GM23338 (cell line): ENCODE measurements around the gene TM7SF2. TPM values are rescaled to one million over a fixed set of nuclear protein-coding genes. Genes with fewer than 3 reads are reported as not detected.

Experiments
- ATAC-seq: fragments of 200-7000 bp; cut with Tn5 transposase; 3 replicates; pipeline ENCODE4 v1.9.1; 2020
- DNase-seq: peaks from one replicate; pipeline ENCODE4 v3.0.0-alpha.2; 2015; ENCODE audit warnings: low spot score
- H2AFZ ChIP-seq: fragments of 200-600 bp; sonication (generic); 2 replicates; pipeline ENCODE4 v1.8.0; 2016; ENCODE audit warnings: antibody characterized with exemption, mild to moderate bottlenecking, moderate library complexity
- H3F3A ChIP-seq: fragments of 200-600 bp; sonication (generic); replicated peaks from 2 replicates; pipeline ENCODE4 v1.8.0; 2017; ENCODE audit warnings: antibody characterized with exemption, mixed run types, low read depth
- H3K27ac ChIP-seq: fragments of 200-600 bp; sonication (generic); 2 replicates; pipeline ENCODE4 v1.6.1; 2016; ENCODE audit warnings: low read depth
- H3K27me3 ChIP-seq: fragments of 200-600 bp; sonication (generic); 2 replicates; pipeline ENCODE4 v1.8.0; 2016; ENCODE audit warnings: mild to moderate bottlenecking, mixed run types, moderate library complexity; ENCODE audit not compliant: insufficient read depth
- H3K36me3 ChIP-seq: fragments of 200-600 bp; sonication (generic); 2 replicates; pipeline ENCODE4 v1.8.0; 2016; ENCODE audit warnings: mild to moderate bottlenecking; ENCODE audit not compliant: insufficient read depth
- H3K4me1 ChIP-seq: fragments of 200-600 bp; sonication (generic); 2 replicates; pipeline ENCODE4 v1.8.0; 2016; ENCODE audit warnings: mild to moderate bottlenecking, moderate library complexity; ENCODE audit not compliant: insufficient read depth
- H3K4me2 ChIP-seq: fragments of 200-600 bp; sonication (generic); 2 replicates; pipeline ENCODE4 v1.7.1; 2017; ENCODE audit warnings: mixed run types
- H3K4me3 ChIP-seq: fragments of 200-600 bp; sonication (generic); 2 replicates; pipeline ENCODE4 v1.6.1; 2016; ENCODE audit warnings: mixed run types
- H3K79me2 ChIP-seq: fragments of 200-600 bp; sonication (generic); replicated peaks from 2 replicates; pipeline ENCODE4 v1.8.0; 2017; ENCODE audit warnings: mild to moderate bottlenecking; ENCODE audit not compliant: insufficient read depth
- H3K9me2 ChIP-seq: fragments of 200-600 bp; sonication (generic); 2 replicates; pipeline ENCODE4 v1.8.0; 2017; ENCODE audit not compliant: insufficient read depth
- H4K20me1 ChIP-seq: fragments of 200-600 bp; sonication (generic); replicated peaks from 2 replicates; pipeline ENCODE4 v1.8.0; 2017; ENCODE audit warnings: mild to moderate bottlenecking; ENCODE audit not compliant: insufficient read depth
- H3K27ac Mint-ChIP-seq: 2 replicates; pipeline ENCODE4 v1.8.0; 2020; ENCODE audit warnings: inconsistent platforms, mild to moderate bottlenecking, moderate library complexity, mixed read lengths
- H3K27me3 Mint-ChIP-seq: 3 replicates; pipeline ENCODE4 v1.8.0; 2022; ENCODE audit warnings: low read depth, mild to moderate bottlenecking, moderate library complexity, mixed read lengths, inconsistent platforms; ENCODE audit not compliant: insufficient read depth, poor library complexity
- H3K36me3 Mint-ChIP-seq: 3 replicates; pipeline ENCODE4 v1.8.0; 2021; ENCODE audit warnings: low read depth, mild to moderate bottlenecking, inconsistent platforms, moderate library complexity, mixed read lengths
- H3K4me1 Mint-ChIP-seq: 3 replicates; pipeline ENCODE4 v1.8.0; 2020; ENCODE audit warnings: mild to moderate bottlenecking, inconsistent platforms, mixed read lengths
- H3K4me3 Mint-ChIP-seq: 3 replicates; pipeline ENCODE4 v1.8.0; 2021; ENCODE audit warnings: moderate library complexity, mild to moderate bottlenecking, inconsistent platforms, mixed read lengths
- H3K9me3 Mint-ChIP-seq: 3 replicates; pipeline ENCODE4 v1.8.0; 2020; ENCODE audit warnings: moderate library complexity, mild to moderate bottlenecking, inconsistent platforms, mixed read lengths
- CREB1 ChIP-seq: fragments of 250-450 bp; sonication (Bioruptor Pico); IDR thresholded peaks from 2 replicates; pipeline ENCODE4 v1.5.0; 2020; ENCODE audit warnings: low read depth, mild to moderate bottlenecking, moderate library complexity
- CTCF ChIP-seq, 2 experiments: fragments of 200-600 bp in 1 of 2; sonication (generic) in 1 of 2; conservative IDR thresholded peaks; 2 replicates each; pipeline versions ENCODE4 v1.5.1 to v1.6.1; 2016 to 2017; ENCODE audit warnings: antibody characterized with exemption in 2 of 2, low read depth in 2 of 2, mild to moderate bottlenecking in 2 of 2, moderate library complexity in 1 of 2
- ETS1 ChIP-seq: IDR thresholded peaks from 2 replicates; pipeline ENCODE4 v1.6.1; 2016; ENCODE audit warnings: antibody characterized with exemption
- EZH2 ChIP-seq: fragments of 200-600 bp; sonication (generic); IDR thresholded peaks from one replicate; pipeline ENCODE4 v1.8.0; 2017; ENCODE audit warnings: antibody characterized with exemption, mild to moderate bottlenecking, low read depth; ENCODE audit not compliant: unreplicated experiment
- EZH2phosphoT487 ChIP-seq: fragments of 200-600 bp; sonication (generic); IDR thresholded peaks from one replicate; pipeline ENCODE4 v1.8.1; 2018; ENCODE audit warnings: antibody characterized with exemption; ENCODE audit not compliant: unreplicated experiment
- JUNB ChIP-seq: IDR thresholded peaks from one replicate; pipeline ENCODE4 v1.6.1; 2016; ENCODE audit warnings: antibody characterized with exemption; ENCODE audit not compliant: unreplicated experiment
- NANOG ChIP-seq: IDR thresholded peaks from 2 replicates; pipeline ENCODE4 v1.6.1; 2016; ENCODE audit warnings: antibody characterized with exemption, borderline replicate concordance
- POLR2AphosphoS5 ChIP-seq: IDR thresholded peaks from 2 replicates; pipeline ENCODE4 v1.6.1; 2016; ENCODE audit warnings: antibody characterized with exemption, low read depth
- REST ChIP-seq: IDR thresholded peaks from one replicate; pipeline ENCODE4 v1.6.1; 2018; ENCODE audit warnings: antibody characterized with exemption; ENCODE audit not compliant: unreplicated experiment
- STAT1 ChIP-seq: IDR thresholded peaks from one replicate; pipeline ENCODE4 v1.6.1; 2016; ENCODE audit warnings: antibody characterized with exemption; ENCODE audit not compliant: unreplicated experiment
- ZNF114 ChIP-seq: fragments of 250-450 bp; sonication (Bioruptor Pico); IDR thresholded peaks from 2 replicates; pipeline ENCODE4 v1.5.0; 2020; ENCODE audit warnings: mild to moderate bottlenecking, moderate library complexity
- ZNF331 ChIP-seq: fragments of 250-450 bp; sonication (Bioruptor Pico); IDR thresholded peaks from 2 replicates; pipeline ENCODE4 v1.5.0; 2020; ENCODE audit warnings: low read depth, mild to moderate bottlenecking, moderate library complexity
- ZNF462 ChIP-seq: fragments of 250-450 bp; sonication (Bioruptor Pico); IDR thresholded peaks from 2 replicates; pipeline ENCODE4 v1.5.0; 2020; ENCODE audit warnings: mild to moderate bottlenecking, moderate library complexity
- polyA plus RNA-seq: library from polyadenylated mRNA; unstranded; fragments of >200 nt; fragmentation: Nextera tagmentation; extraction: Ambion mirVana; gene quantifications from 2 replicates; pipeline ENCODE4 v1.2.1, GENCODE V29; 2016
- total RNA-seq: library from RNA; depleted of rRNA; stranded (reverse); fragments of >200 nt; shearing (Covaris generic); gene quantifications from 2 replicates; pipeline ENCODE4 v1.2.3, GENCODE V29; 2014

The TM7SF2 gene
- total and polyA plus RNA-seq, 2 experiments from 2014 or later: 43.5 to 82.3 TPM

GRCh38 chr11:65096926-65097325 lies 14.7 kb upstream of the TM7SF2 start:
- Histone ChIP-seq H3K79me2 (peaks cover 27% of the 10 kb centered on the region), H3K36me3 (peaks cover 4% of the 10 kb centered on the region; the same call in 1 of the 2 replicates), H3K27me3 (no peaks in the 10 kb centered on the region), H3K4me1 (peaks cover 6% of the 10 kb centered on the region), H3K4me2 (peak overlapping the region; percentile 70), H2AFZ (no peak overlapping the region), H3F3A (0 out of 2 replicates have a peak, but pooled peaks cover 5% of the 10 kb centered on the region), H3K4me3 (peak overlapping the region; percentile 96), H4K20me1 (no peaks in the 10 kb centered on the region; the same call in 1 of the 2 replicates), H3K27ac (no peak overlapping the region), H3K9me2 (no peaks in the 10 kb centered on the region)
- Mint-ChIP-seq H3K4me3 (peak overlapping the region; percentile 97), H3K27ac (no peak overlapping the region), H3K27me3 (peaks cover 6% of the 10 kb centered on the region), H3K4me1 (peaks cover 2% of the 10 kb centered on the region; the same call in 2 of the 3 replicates), H3K36me3 (peaks cover 4% of the 10 kb centered on the region; the same call in 2 of the 3 replicates), H3K9me3 (no peaks in the 10 kb centered on the region)
- no peak for DNase-seq
- TF ChIP-seq JUNB (no peak), POLR2AphosphoS5 (no peak), EZH2phosphoT487 (no peak), ZNF114 (CRISPR knock-in tag) (no peak), ZNF331 (CRISPR knock-in tag) (no peak), NANOG (no peak), ETS1 (no peak), REST (no peak), STAT1 (no peak), CTCF (conservative IDR thresholded peaks at IDR 0.05; ENCODE audit: low read depth in 2 of 2) (no peak), CREB1 (CRISPR knock-in tag) (no peak), EZH2 (no peak), ZNF462 (CRISPR knock-in tag) (no peak)
- ATAC-seq: no peak
